BLaER1 treated with 17β-estradiol and CSF1 and Interleukin-3, amounts not matched to agents 10 nM and 100 nM (cell line): ENCODE measurements around the gene ARAP1.
A peak's percentile ranks its signal among the peaks of the same experiment; 100 is the strongest.

ENCODE experiments used
- H3K27ac ChIP-seq, 11 experiments: shearing (Covaris generic); formaldehyde crosslinking; 2 replicates each; pipeline ENCODE4 v1.8.1; 2022
- H3K27me3 ChIP-seq, 11 experiments: shearing (Covaris generic); formaldehyde crosslinking; 2 replicates each; pipeline ENCODE4 v1.8.1; 2022
- H3K36me3 ChIP-seq, 11 experiments: shearing (Covaris generic); formaldehyde crosslinking; 2 replicates each; pipeline ENCODE4 v1.8.1; 2022
- H3K4me1 ChIP-seq, 10 experiments: shearing (Covaris generic); formaldehyde crosslinking; 2 replicates each; pipeline ENCODE4 v1.8.1; 2022
- H3K4me2 ChIP-seq, 11 experiments: shearing (Covaris generic); formaldehyde crosslinking; 2 replicates each; pipeline ENCODE4 v1.8.1; 2022
- H3K4me3 ChIP-seq, 10 experiments: shearing (Covaris generic); formaldehyde crosslinking; 2 replicates each; pipeline ENCODE4 v1.8.1; 2022
- H3K9ac ChIP-seq, 11 experiments: shearing (Covaris generic); formaldehyde crosslinking; 2 replicates each; pipeline ENCODE4 v1.8.1; 2022
- H3K9me3 ChIP-seq, 11 experiments: shearing (Covaris generic); formaldehyde crosslinking; replicated peaks in 1 of 11; 2 replicates each; pipeline ENCODE4 v1.8.1; 2022
- H4K20me1 ChIP-seq, 11 experiments: shearing (Covaris generic); formaldehyde crosslinking; 2 replicates each; pipeline ENCODE4 v1.8.1; 2022
- Cebpa-rat ChIP-seq, 11 experiments: shearing (Covaris generic); IDR thresholded peaks; 2 replicates each; pipeline ENCODE4 v1.8.1; 2022

The ARAP1 gene

GRCh38 chr11:72754149-72754543 lies 1.9 kb upstream of the ARAP1 start:
- Histone ChIP-seq H3K4me2 (peak overlapping the region in 9 of 11 experiments; percentile 98 to 100 (median 99); a peak in 17 of 22 replicates), H4K20me1 (peaks cover 3 to 37% (median 16%) of the 10 kb centered on the region in 11 experiments; a peak in 16 of 22 replicates), H3K9ac (peak overlapping the region in 2 of 11 experiments; percentile 23 to 47; a peak in 2 of 22 replicates), H3K27me3 (no peaks in the 10 kb centered on the region), H3K4me1 (peaks cover 39 to 74% (median 60%) of the 10 kb centered on the region in 10 experiments), H3K36me3 (peaks cover 0 to 12% (median 0%) of the 10 kb centered on the region in 11 experiments; a peak in 4 of 22 replicates), H3K4me3 (no peak overlapping the region), H3K27ac (peak overlapping the region in 3 of 11 experiments; percentile 90 to 92 (median 90); a peak in 4 of 22 replicates), H3K9me3 (no peaks in the 10 kb centered on the region)
- TF ChIP-seq Cebpa-rat (IDR thresholded peaks at IDR 0.05): no peak

- H3K36me3 ChIP-seq: peaks cover 0 to 15% (median 0%) of the 10 kb centered on the region in 11 experiments; a peak in 7 of 22 replicates
- H3K9me3 ChIP-seq: no peaks in the 10 kb centered on the region
- peak overlapping the region in 6 of 10 experiments; percentile 86 to 99 (median 92); a peak in 4 of 20 replicates for H3K4me3 ChIP-seq
- peaks cover 4 to 43% (median 22%) of the 10 kb centered on the region in 11 experiments; a peak in 17 of 22 replicates for H4K20me1 ChIP-seq
- TF ChIP-seq Cebpa-rat (IDR thresholded peaks at IDR 0.05): no peak
- H3K4me1 ChIP-seq: peaks cover 39 to 74% (median 60%) of the 10 kb centered on the region in 10 experiments
- peak overlapping the region; percentile 92 to 100 (median 98) for H3K4me2 ChIP-seq
- peak overlapping the region in 8 of 11 experiments; percentile 23 to 90 (median 86); a peak in 11 of 22 replicates for H3K9ac ChIP-seq
- H3K27ac ChIP-seq: peak overlapping the region in 9 of 11 experiments; percentile 78 to 92 (median 89); a peak in 15 of 22 replicates
- no peaks in the 10 kb centered on the region for H3K27me3 ChIP-seq
Observed at GRCh38 chr11:72753341-72754148, 1.3 kb upstream of the ARAP1 start.

GRCh38 chr11:72751116-72752087 lies 806 bp downstream of the ARAP1 start:
- Histone ChIP-seq H3K9ac (peak overlapping the region; percentile 80 to 90 (median 87)), H3K4me2 (peak overlapping the region; percentile 92 to 100 (median 98)), H3K9me3 (no peaks in the 10 kb centered on the region), H3K36me3 (peaks cover 0 to 17% (median 6%) of the 10 kb centered on the region in 11 experiments; a peak in 9 of 22 replicates), H4K20me1 (peaks cover 4 to 63% (median 38%) of the 10 kb centered on the region in 11 experiments; a peak in 20 of 22 replicates), H3K4me3 (peak overlapping the region; percentile 63 to 99 (median 88)), H3K4me1 (peaks cover 39 to 83% (median 64%) of the 10 kb centered on the region in 10 experiments), H3K27ac (peak overlapping the region; percentile 61 to 92 (median 86); a peak in 21 of 22 replicates), H3K27me3 (no peaks in the 10 kb centered on the region)
- TF ChIP-seq Cebpa-rat (IDR thresholded peaks at IDR 0.05): no peak

- peaks cover 41 to 86% (median 69%) of the 10 kb centered on the region in 10 experiments for H3K4me1 ChIP-seq
Observed at GRCh38 chr11:72750556-72751115, 1.6 kb downstream of the ARAP1 start.

GRCh38 chr11:72750086-72750485 lies 2.1 kb downstream of the ARAP1 start:
- peak overlapping the region in 7 of 11 experiments; percentile 33 to 92 (median 54); a peak in 12 of 22 replicates for H3K27ac ChIP-seq
- no peaks in the 10 kb centered on the region for H3K27me3 ChIP-seq
- peak overlapping the region in 6 of 10 experiments; percentile 14 to 99 (median 92); a peak in 9 of 20 replicates for H3K4me3 ChIP-seq
- peaks cover 0 to 24% (median 6%) of the 10 kb centered on the region in 11 experiments; a peak in 9 of 22 replicates for H3K36me3 ChIP-seq
- peak overlapping the region in 7 of 11 experiments; percentile 11 to 90 (median 86); a peak in 10 of 22 replicates for H3K9ac ChIP-seq
- peaks cover 13 to 76% (median 49%) of the 10 kb centered on the region in 11 experiments; a peak in 21 of 22 replicates for H4K20me1 ChIP-seq
- no peak for TF ChIP-seq Cebpa-rat (IDR thresholded peaks at IDR 0.05)
- H3K4me1 ChIP-seq: peaks cover 45 to 87% (median 72%) of the 10 kb centered on the region in 10 experiments
- H3K4me2 ChIP-seq: peak overlapping the region; percentile 92 to 100 (median 98)
- H3K9me3 ChIP-seq: no peaks in the 10 kb centered on the region

More at GRCh38 chr11:72750556-72751115, 1.6 kb downstream of the ARAP1 start:
- H3K36me3 ChIP-seq: peaks cover 0 to 21% (median 6%) of the 10 kb centered on the region in 11 experiments; a peak in 9 of 22 replicates
- H3K4me3 ChIP-seq: peak overlapping the region; percentile 63 to 99 (median 88)
- H3K9ac ChIP-seq: peak overlapping the region; percentile 80 to 90 (median 87); a peak in 21 of 22 replicates
- H3K4me2 ChIP-seq: peak overlapping the region; percentile 92 to 100 (median 98)
- H3K27ac ChIP-seq: peak overlapping the region in 8 of 11 experiments; percentile 78 to 92 (median 90); a peak in 14 of 22 replicates
- TF ChIP-seq Cebpa-rat (IDR thresholded peaks at IDR 0.05): no peak; a peak in 1 of 22 replicates
- H3K27me3 ChIP-seq: no peaks in the 10 kb centered on the region
- peaks cover 10 to 71% (median 45%) of the 10 kb centered on the region in 11 experiments; a peak in 21 of 22 replicates for H4K20me1 ChIP-seq
- H3K9me3 ChIP-seq: no peaks in the 10 kb centered on the region

GRCh38 chr11:72747289-72747855 lies 4.8 kb downstream of the ARAP1 start:
- H3K9me3 ChIP-seq: no peaks in the 10 kb centered on the region
- H3K9ac ChIP-seq: peak overlapping the region in 5 of 11 experiments; percentile 1 to 39 (median 25); a peak in 5 of 22 replicates
- H3K4me2 ChIP-seq: peak overlapping the region in 7 of 11 experiments; percentile 1 to 43 (median 29); a peak in 9 of 22 replicates
- H3K4me1 ChIP-seq: peaks cover 53 to 87% (median 77%) of the 10 kb centered on the region in 10 experiments
- H3K4me3 ChIP-seq: no peak overlapping the region
- H3K27ac ChIP-seq: peak overlapping the region in 3 of 11 experiments; percentile 10 to 26 (median 21); a peak in 2 of 22 replicates
- no peak for TF ChIP-seq Cebpa-rat (IDR thresholded peaks at IDR 0.05)
- peaks cover 0 to 24% (median 6%) of the 10 kb centered on the region in 11 experiments; a peak in 9 of 22 replicates for H3K36me3 ChIP-seq
- peaks cover 34 to 89% (median 74%) of the 10 kb centered on the region in 11 experiments for H4K20me1 ChIP-seq
- no peaks in the 10 kb centered on the region for H3K27me3 ChIP-seq

- H3K4me2 ChIP-seq: peak overlapping the region in 6 of 11 experiments; percentile 11 to 43 (median 34); a peak in 9 of 22 replicates
- H3K36me3 ChIP-seq: peaks cover 0 to 24% (median 6%) of the 10 kb centered on the region in 11 experiments; a peak in 9 of 22 replicates
- H4K20me1 ChIP-seq: peaks cover 39 to 94% (median 79%) of the 10 kb centered on the region in 11 experiments
- H3K4me3 ChIP-seq: no peak overlapping the region
- no peak for TF ChIP-seq Cebpa-rat (IDR thresholded peaks at IDR 0.05)
- peak overlapping the region in 3 of 11 experiments; percentile 10 to 26 (median 21); a peak in 2 of 22 replicates for H3K27ac ChIP-seq
- peaks cover 56 to 92% (median 82%) of the 10 kb centered on the region in 10 experiments for H3K4me1 ChIP-seq
- H3K9ac ChIP-seq: peak overlapping the region in 5 of 11 experiments; percentile 1 to 39 (median 25); a peak in 5 of 22 replicates
- H3K9me3 ChIP-seq: no peaks in the 10 kb centered on the region
- H3K27me3 ChIP-seq: no peaks in the 10 kb centered on the region
Observed at GRCh38 chr11:72746821-72747220, 5.4 kb downstream of the ARAP1 start.
